ENCODE data around the gene PRAME.
"Not testable (repeated sequence)": the region's sequence is repeated elsewhere in the genome, so short reads cannot be mapped to it uniquely, and the experiment has no call there.

Gene PRAME

GRCh38 chr22:22558972-22559603, at the start of gene PRAME:
Gene PRAME (minus strand): TSS chr22:22559265. CDS start chr22:22556832, 2,433 bp downstream.
- peak; percentile 88 for DNase-seq

GRCh38 chr22:22608022-22608421, 49.0 kb upstream of the PRAME start:
- DNase-seq: not testable (repeated sequence)

- no peak for DNase-seq
These were observed 46.0 kb upstream of the PRAME start for GRCh38 chr22:22605074-22605404.

- DNase-seq: no peak
These were observed 45.4 kb upstream of the PRAME start for GRCh38 chr22:22604326-22605073.

GRCh38 chr22:22603470-22603947, 44.4 kb upstream of the PRAME start:
- DNase-seq: no peak

GRCh38 chr22:22600531-22601261, 41.6 kb upstream of the PRAME start:
- DNase-seq: no peak

GRCh38 chr22:22599248-22599647, 40.2 kb upstream of the PRAME start:
- DNase-seq: no peak

- no peak for DNase-seq
These were observed 39.1 kb upstream of the PRAME start for GRCh38 chr22:22598144-22598543.

- no peak for DNase-seq
These were observed 36.2 kb upstream of the PRAME start for GRCh38 chr22:22595001-22595835.

GRCh38 chr22:22593964-22594656, 35.0 kb upstream of the PRAME start:
- peak; percentile 67 for DNase-seq

- DNase-seq: no peak
These were observed 34.2 kb upstream of the PRAME start for GRCh38 chr22:22593250-22593649.

- no peak for DNase-seq
These were observed 32.6 kb upstream of the PRAME start for GRCh38 chr22:22591348-22592299.

- no peak for DNase-seq
These were observed 31.2 kb upstream of the PRAME start for GRCh38 chr22:22590136-22590891.

- no peak for DNase-seq
These were observed 29.6 kb upstream of the PRAME start for GRCh38 chr22:22588485-22589164.

- no peak for DNase-seq
These were observed 28.6 kb upstream of the PRAME start for GRCh38 chr22:22587577-22588188.

GRCh38 chr22:22584722-22585121, 25.7 kb upstream of the PRAME start:
- DNase-seq: no peak

- DNase-seq: no peak
These were observed 24.0 kb upstream of the PRAME start for GRCh38 chr22:22583030-22583429.

GRCh38 chr22:22581524-22581923, 22.5 kb upstream of the PRAME start:
- DNase-seq: not testable (repeated sequence)
